CD8-positive, alpha-beta memory T cell (primary cell): ENCODE measurements around the gene TBC1D2. TPM values are rescaled to one million over a fixed set of nuclear protein-coding genes. Genes with fewer than 3 reads are reported as not detected.

ENCODE experiments used
- CTCF ChIA-PET: fragments of 350-600 bp; sonication (Branson Sonifier 250); formaldehyde crosslinking; loops from one replicate; lab custom pipeline; 2021; ENCODE audit warnings: antibody characterized with exemption; lab: Charles Lee
- POLR2A ChIA-PET: fragments of 350-600 bp; sonication (Branson Sonifier 250); formaldehyde crosslinking; loops from one replicate; lab custom pipeline; 2021; ENCODE audit warnings: antibody characterized with exemption; lab: Charles Lee
- DNase-seq, 5 donors: peaks; one replicate each; pipeline versions ENCODE4 v3.0.0 to v3.0.0-alpha.2; 2020 to 2022; ENCODE audit warnings: mixed read lengths in 1 of 5
- H3K27ac ChIP-seq: one replicate; pipeline ENCODE4 v1.7.0; 2013; ENCODE audit warnings: low read depth, mild to moderate bottlenecking, low read length, moderate library complexity
- H3K27me3 ChIP-seq: 2 replicates; pipeline ENCODE4 v1.7.0; 2013; ENCODE audit warnings: low read length, mild to moderate bottlenecking; ENCODE audit not compliant: insufficient read depth, poor library complexity, severe bottlenecking
- H3K36me3 ChIP-seq: 2 replicates; pipeline ENCODE4 v1.7.0; 2013; ENCODE audit warnings: mild to moderate bottlenecking, low read length, moderate library complexity; ENCODE audit not compliant: insufficient read depth
- H3K4me1 ChIP-seq: 2 replicates; pipeline ENCODE4 v1.7.0; 2013; ENCODE audit warnings: mild to moderate bottlenecking, low read length, moderate library complexity; ENCODE audit not compliant: insufficient read depth
- H3K4me3 ChIP-seq: 2 replicates; pipeline ENCODE4 v1.7.0; 2013; ENCODE audit warnings: mild to moderate bottlenecking, low read length
- H3K9me3 ChIP-seq: 2 replicates; pipeline ENCODE4 v1.7.0; 2013; ENCODE audit warnings: mild to moderate bottlenecking, low read length
- H3K27ac Mint-ChIP-seq, 8 donors: one replicate each; pipeline ENCODE4 v1.8.0; 2020 to 2021; ENCODE audit warnings: mixed read lengths in 8 of 8, mild to moderate bottlenecking in 6 of 8, inconsistent platforms in 3 of 8, moderate library complexity in 3 of 8
- H3K27me3 Mint-ChIP-seq, 2 donors: one replicate each; pipeline ENCODE4 v1.8.0; 2020 to 2021; ENCODE audit warnings: mixed read lengths in 2 of 2, mild to moderate bottlenecking in 1 of 2, moderate library complexity in 1 of 2
- H3K36me3 Mint-ChIP-seq, 3 donors: one replicate each; pipeline ENCODE4 v1.8.0; 2020 to 2021; ENCODE audit warnings: mixed read lengths in 3 of 3, inconsistent platforms in 1 of 3, mild to moderate bottlenecking in 1 of 3
- H3K4me1 Mint-ChIP-seq, 3 donors: one replicate each; pipeline ENCODE4 v1.8.0; 2020 to 2021; ENCODE audit warnings: mixed read lengths in 3 of 3, inconsistent platforms in 1 of 3, mild to moderate bottlenecking in 1 of 3
- H3K4me3 Mint-ChIP-seq, 7 donors: one replicate each; pipeline ENCODE4 v1.8.0; 2020 to 2021; ENCODE audit warnings: mixed read lengths in 7 of 7, mild to moderate bottlenecking in 6 of 7, moderate library complexity in 4 of 7, inconsistent platforms in 2 of 7
- H3K9me3 Mint-ChIP-seq, 5 donors: one replicate each; pipeline ENCODE4 v1.8.0; 2020 to 2022; ENCODE audit warnings: mixed read lengths in 5 of 5, mild to moderate bottlenecking in 3 of 5, moderate library complexity in 2 of 5, inconsistent platforms in 1 of 5
- polyA plus RNA-seq: library from polyadenylated mRNA; unstranded; fragments of 300-500 nt; fragmentation: Illumina TruSeq; gene quantifications from one replicate; pipeline ENCODE4 v1.2.3, GENCODE V29; 2021
- total RNA-seq, 2 experiments: library from RNA; stranded (reverse); gene quantifications; one replicate each; pipeline ENCODE4 v1.2.3, GENCODE V29; 2021

Gene TBC1D2
- total and polyA plus RNA-seq, 3 experiments from 2014 or later, result 3.3 to 5.6 (median 4.8) TPM

DNA sequence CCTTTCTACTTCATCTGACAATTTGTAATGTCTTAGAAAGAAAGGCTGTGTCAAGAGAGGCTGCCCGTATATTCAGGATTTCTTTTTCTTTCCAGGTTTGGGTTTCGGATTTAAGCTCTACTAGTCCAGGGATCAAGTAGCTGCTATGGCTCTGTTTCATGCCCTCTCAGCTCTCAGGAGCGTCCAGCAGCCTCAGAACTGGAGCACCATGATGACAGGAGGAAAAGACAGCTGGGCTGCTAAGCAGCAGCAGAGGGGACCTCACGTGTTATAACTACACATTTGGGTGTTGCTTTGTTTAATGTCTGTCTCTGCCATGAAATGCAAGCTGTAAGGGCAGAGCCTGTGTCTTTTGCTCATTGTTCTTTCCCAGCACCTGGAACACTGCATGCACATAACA lies 28.5 kb downstream of the TBC1D2 start:
- no peaks in the 10 kb centered on the region for H3K27me3 ChIP-seq
- Mint-ChIP-seq H3K4me1 (peaks cover 0 to 5% (median 0%) of the 10 kb centered on the region in 3 donors), H3K36me3 (peaks cover 8 to 65% (median 25%) of the 10 kb centered on the region in 3 donors), H3K27me3 (no peaks in the 10 kb centered on the region), H3K4me3 (no peak overlapping the region), H3K27ac (no peak overlapping the region), H3K9me3 (no peaks in the 10 kb centered on the region)
- ChIA-PET CTCF (no interaction called here), POLR2A (no interaction called here)
- no peak overlapping the region for H3K27ac ChIP-seq
- H3K36me3 ChIP-seq, result peaks cover 18% of the 10 kb centered on the region
- H3K9me3 ChIP-seq, result no peaks in the 10 kb centered on the region
- H3K4me3 ChIP-seq, result no peak overlapping the region
- DNase-seq, result no peak
- H3K4me1 ChIP-seq, result no peaks in the 10 kb centered on the region

DNA sequence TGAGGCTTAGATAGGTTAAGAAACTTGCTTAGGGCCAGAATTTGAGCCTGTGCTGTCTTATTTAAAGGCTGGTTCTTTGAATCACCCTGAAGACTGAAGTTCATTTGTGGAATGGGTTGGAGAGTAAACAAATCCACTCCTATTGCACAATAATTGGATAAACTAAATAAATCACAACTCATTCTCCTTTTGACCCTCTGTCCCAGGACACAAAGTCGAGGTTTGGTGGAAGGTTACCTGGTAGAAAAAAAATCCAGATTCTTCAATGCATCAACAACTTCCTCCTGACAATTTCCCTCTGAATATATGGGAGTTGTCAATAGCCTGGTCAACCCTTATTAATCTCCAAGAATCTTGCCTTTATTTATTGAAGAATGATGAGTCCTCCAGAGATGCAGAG lies 28.9 kb downstream of the TBC1D2 start:
- Histone ChIP-seq H3K27ac (no peak overlapping the region), H3K4me3 (no peak overlapping the region), H3K36me3 (peaks cover 18% of the 10 kb centered on the region), H3K4me1 (no peaks in the 10 kb centered on the region), H3K27me3 (no peaks in the 10 kb centered on the region), H3K9me3 (no peaks in the 10 kb centered on the region)
- H3K27me3 Mint-ChIP-seq, result no peaks in the 10 kb centered on the region
- DNase-seq, result no peak
- peaks cover 9 to 65% (median 21%) of the 10 kb centered on the region in 3 donors for H3K36me3 Mint-ChIP-seq
- CTCF ChIA-PET, result no interaction called here
- H3K4me3 Mint-ChIP-seq, result no peak overlapping the region
- no peak overlapping the region for H3K27ac Mint-ChIP-seq
- H3K4me1 Mint-ChIP-seq, result peaks cover 0 to 5% (median 0%) of the 10 kb centered on the region in 3 donors
- no peaks in the 10 kb centered on the region for H3K9me3 Mint-ChIP-seq
- POLR2A ChIA-PET, result no interaction called here

DNA sequence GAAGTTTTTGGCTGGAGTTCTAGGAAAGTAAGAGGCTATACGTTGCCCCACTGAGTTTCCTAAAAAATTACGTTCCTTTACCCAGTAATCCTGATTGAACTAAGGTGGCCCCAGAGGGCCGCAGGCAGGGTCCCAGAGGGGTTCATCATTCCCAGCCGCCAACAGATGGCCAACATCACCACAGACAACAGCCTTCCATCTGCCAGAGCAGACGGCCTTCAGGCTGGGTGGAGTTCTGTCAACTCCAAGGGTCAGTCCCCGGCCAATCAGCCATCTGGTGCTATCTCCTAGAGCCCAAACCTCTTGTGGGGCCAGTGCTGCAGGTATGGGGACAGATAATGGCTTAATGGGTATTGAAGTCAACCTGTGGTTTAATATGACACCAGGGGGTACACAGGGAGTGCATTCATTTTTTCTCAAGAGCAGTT lies 30.4 kb downstream of the TBC1D2 start:
- H3K36me3 Mint-ChIP-seq, result peaks cover 9 to 66% (median 19%) of the 10 kb centered on the region in 3 donors
- no peaks in the 10 kb centered on the region for H3K9me3 Mint-ChIP-seq
- H3K27ac ChIP-seq, result no peak overlapping the region
- H3K9me3 ChIP-seq, result no peaks in the 10 kb centered on the region
- H3K27me3 Mint-ChIP-seq, result peaks cover 0 to 3% of the 10 kb centered on the region in 2 donors
- H3K4me1 ChIP-seq, result no peaks in the 10 kb centered on the region
- no peak overlapping the region for H3K4me3 ChIP-seq
- H3K27ac Mint-ChIP-seq, result no peak overlapping the region
- CTCF ChIA-PET, result no interaction called here
- no peaks in the 10 kb centered on the region for H3K27me3 ChIP-seq
- peaks cover 13% of the 10 kb centered on the region for H3K36me3 ChIP-seq
- H3K4me1 Mint-ChIP-seq, result peaks cover 0 to 5% (median 0%) of the 10 kb centered on the region in 3 donors
- no peak overlapping the region for H3K4me3 Mint-ChIP-seq
- no peak for DNase-seq
- POLR2A ChIA-PET, result no interaction called here

DNA sequence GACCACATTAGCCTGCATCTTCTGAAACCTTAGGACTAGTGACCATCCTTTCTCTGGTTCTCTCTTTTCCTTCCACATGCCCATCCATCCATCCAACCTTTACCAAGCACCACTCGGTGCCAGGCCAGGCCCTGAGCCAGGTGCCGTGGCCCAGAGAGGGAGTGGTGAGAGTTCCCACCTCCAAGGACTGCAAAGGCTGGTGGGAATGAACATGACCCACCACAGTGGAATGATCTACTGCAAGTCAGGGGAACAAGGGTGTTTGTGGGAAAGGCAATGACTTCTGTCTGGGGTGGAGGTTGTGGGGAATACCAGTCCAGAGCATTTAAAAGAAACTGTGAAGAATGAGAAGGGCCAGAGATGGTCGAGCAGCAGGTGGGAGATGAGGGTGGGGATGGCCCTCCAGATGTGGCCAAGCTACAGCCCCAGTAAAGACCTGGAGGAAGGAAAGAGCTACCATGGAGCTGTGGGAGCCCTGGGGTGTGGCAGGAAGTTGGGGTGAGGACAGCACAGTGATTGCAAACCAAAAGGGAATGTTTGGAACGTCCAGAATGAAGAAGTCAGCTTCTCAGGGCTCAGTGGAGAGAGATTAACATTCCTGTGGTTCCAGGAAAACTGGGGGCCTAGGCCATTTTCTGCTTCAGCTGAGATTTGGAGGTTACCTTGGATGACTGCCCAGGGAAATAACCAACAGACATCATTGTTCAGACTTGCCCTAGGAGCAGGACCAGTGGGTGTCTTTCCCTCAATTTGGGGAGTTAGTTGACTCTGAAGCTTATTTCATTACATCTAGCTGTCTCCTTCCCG lies 32.4 kb downstream of the TBC1D2 start:
- Mint-ChIP-seq H3K27me3 (peaks cover 0 to 3% of the 10 kb centered on the region in 2 donors), H3K4me3 (no peak overlapping the region), H3K9me3 (no peaks in the 10 kb centered on the region), H3K27ac (peak overlapping the region in 3 of 8 donors; percentile 41 to 95 (median 56)), H3K4me1 (peaks cover 0 to 5% (median 0%) of the 10 kb centered on the region in 3 donors), H3K36me3 (peaks cover 4 to 63% (median 15%) of the 10 kb centered on the region in 3 donors)
- Histone ChIP-seq H3K27me3 (no peaks in the 10 kb centered on the region), H3K36me3 (peaks cover 6% of the 10 kb centered on the region), H3K9me3 (no peaks in the 10 kb centered on the region), H3K4me3 (no peak overlapping the region), H3K4me1 (no peaks in the 10 kb centered on the region), H3K27ac (no peak overlapping the region)
- ChIA-PET POLR2A (no interaction called here), CTCF (interaction anchor here (1.2 kb wide), 1 partner anchor 18 kb away, joined by 3 read pairs; no protein-coding TSS in a partner anchor)
- DNase-seq, result no peak

GRCh38 chr9:98220911-98221310 lies 34.5 kb downstream of the TBC1D2 start:
- ChIA-PET CTCF (interaction anchor here (0.8 kb wide), 1 partner anchor 15 kb away, joined by 3 read pairs; no protein-coding TSS in a partner anchor), POLR2A (no interaction called here)
- no peaks in the 10 kb centered on the region for H3K27me3 ChIP-seq
- Mint-ChIP-seq H3K36me3 (peaks cover 4 to 60% (median 8%) of the 10 kb centered on the region in 3 donors), H3K4me3 (no peak overlapping the region), H3K4me1 (peaks cover 0 to 5% (median 0%) of the 10 kb centered on the region in 3 donors), H3K27me3 (peaks cover 0 to 3% of the 10 kb centered on the region in 2 donors), H3K27ac (peak overlapping the region in 1 of 8 donors; percentile 29), H3K9me3 (no peaks in the 10 kb centered on the region)
- no peak overlapping the region for H3K4me3 ChIP-seq
- no peak overlapping the region for H3K27ac ChIP-seq
- H3K9me3 ChIP-seq, result no peaks in the 10 kb centered on the region
- H3K4me1 ChIP-seq, result no peaks in the 10 kb centered on the region
- DNase-seq, result no peak
- peaks cover 5% of the 10 kb centered on the region for H3K36me3 ChIP-seq

DNA sequence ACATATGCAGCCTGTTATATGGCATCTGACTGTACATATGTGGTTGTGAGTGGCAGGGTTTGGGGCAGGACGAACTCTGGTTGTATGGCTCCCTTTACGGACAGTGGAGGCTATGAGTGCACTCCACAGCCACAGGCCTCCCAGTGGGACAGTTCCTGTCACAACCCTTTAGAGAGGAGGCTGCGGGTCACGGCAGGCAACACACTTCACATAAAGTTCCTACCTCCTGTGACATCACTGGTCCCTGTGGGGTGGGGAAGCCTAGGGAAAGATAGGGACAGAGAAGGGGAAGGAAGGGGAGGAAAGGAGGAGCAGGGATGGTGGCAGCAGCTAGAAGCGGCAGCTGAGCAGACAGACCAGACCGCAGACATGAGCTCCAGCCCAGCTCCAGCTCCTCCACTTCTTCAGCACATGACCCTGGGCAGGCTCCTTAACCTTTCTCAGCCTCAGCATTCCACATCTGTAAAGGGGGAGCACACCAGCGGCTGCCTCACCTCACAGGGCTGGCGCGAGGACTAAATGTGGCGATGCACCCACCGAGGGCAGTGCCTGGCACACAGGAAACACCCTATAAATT lies 35.6 kb downstream of the TBC1D2 start:
- Histone ChIP-seq H3K27ac (no peak overlapping the region), H3K9me3 (no peaks in the 10 kb centered on the region), H3K4me1 (no peaks in the 10 kb centered on the region), H3K4me3 (no peak overlapping the region), H3K36me3 (no peaks in the 10 kb centered on the region), H3K27me3 (no peaks in the 10 kb centered on the region)
- Mint-ChIP-seq H3K36me3 (peaks cover 4 to 65% (median 14%) of the 10 kb centered on the region in 3 donors), H3K9me3 (no peaks in the 10 kb centered on the region), H3K4me1 (peaks cover 0 to 5% (median 0%) of the 10 kb centered on the region in 3 donors), H3K27me3 (peaks cover 0 to 3% of the 10 kb centered on the region in 2 donors), H3K4me3 (no peak overlapping the region), H3K27ac (peak overlapping the region in 1 of 8 donors; percentile 89)
- no peak for DNase-seq
- CTCF ChIA-PET, result no interaction called here
- POLR2A ChIA-PET, result no interaction called here

DNA sequence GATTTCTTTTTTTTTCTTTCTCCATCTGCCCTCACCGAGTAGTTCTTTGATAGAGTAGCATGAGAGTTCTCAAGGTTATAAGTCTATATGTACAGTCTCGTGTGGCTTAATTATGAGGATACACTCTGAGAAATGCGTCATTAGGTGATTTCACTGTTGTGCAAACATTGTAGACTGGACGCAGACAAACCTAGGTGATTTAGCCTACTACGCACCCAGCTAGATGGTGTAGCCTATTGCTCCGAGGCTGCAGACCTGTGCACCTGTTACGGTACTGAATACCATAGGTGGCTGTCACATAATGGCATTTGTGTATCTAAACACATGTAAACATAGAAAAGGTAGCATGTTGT lies 36.1 kb downstream of the TBC1D2 start:
- DNase-seq, result no peak
- Mint-ChIP-seq H3K4me3 (no peak overlapping the region), H3K4me1 (peaks cover 0 to 5% (median 0%) of the 10 kb centered on the region in 3 donors), H3K9me3 (no peaks in the 10 kb centered on the region), H3K27ac (no peak overlapping the region), H3K27me3 (peaks cover 0 to 3% of the 10 kb centered on the region in 2 donors), H3K36me3 (peaks cover 4 to 68% (median 16%) of the 10 kb centered on the region in 3 donors)
- Histone ChIP-seq H3K4me1 (no peaks in the 10 kb centered on the region), H3K27me3 (no peaks in the 10 kb centered on the region), H3K4me3 (no peak overlapping the region), H3K27ac (no peak overlapping the region), H3K36me3 (no peaks in the 10 kb centered on the region), H3K9me3 (no peaks in the 10 kb centered on the region)
- ChIA-PET CTCF (no interaction called here), POLR2A (no interaction called here)
